Stimulated activated effector memory CD8-positive, alpha-beta T cell treated with anti-CD3 and anti-CD28 coated beads, Interleukin-12 subunit alpha, Interleukin-12 subunit beta, amount 100 ng/mL, for 72 hours (primary cell): ENCODE measurements around the gene GRAMD1A.
"Not testable (repeated sequence)": the region's sequence is repeated elsewhere in the genome, so short reads cannot be mapped to it uniquely, and the experiment has no call there.

Source experiments
- ATAC-seq: fragments of 150-1000 bp; cut with Tn5 transposase; 2 replicates; pipeline ENCODE4 v1.10.0; 2021
- DNase-seq, 2 donors: peaks; one replicate each; pipeline ENCODE4 v3.0.0; 2021 to 2022; ENCODE audit warnings: low spot score in 2 of 2
- H3K27ac Mint-ChIP-seq: one replicate; pipeline ENCODE4 v1.8.0; 2022; ENCODE audit warnings: mild to moderate bottlenecking, mixed read lengths
- H3K36me3 Mint-ChIP-seq: one replicate; pipeline ENCODE4 v1.8.0; 2022; ENCODE audit warnings: mild to moderate bottlenecking, mixed read lengths
- H3K4me1 Mint-ChIP-seq: one replicate; pipeline ENCODE4 v1.8.0; 2022; ENCODE audit warnings: mixed read lengths
- H3K4me3 Mint-ChIP-seq: one replicate; pipeline ENCODE4 v1.8.0; 2022; ENCODE audit warnings: mild to moderate bottlenecking, mixed read lengths
- H3K9me3 Mint-ChIP-seq: one replicate; pipeline ENCODE4 v1.8.0; 2022; ENCODE audit warnings: mixed read lengths

GRAMD1A gene

GRCh38 chr19:35042056-35042730 is 42.1 kb downstream of the GRAMD1A start:
- ATAC-seq (no peak), DNase-seq (no peak)
- peaks cover 48% of the 10 kb centered on the region for H3K4me1 Mint-ChIP-seq
- H3K27ac Mint-ChIP-seq = peak overlapping the region; percentile 69
- H3K36me3 Mint-ChIP-seq = no peaks in the 10 kb centered on the region
- H3K4me3 Mint-ChIP-seq = peak overlapping the region; percentile 34
- H3K9me3 Mint-ChIP-seq = no peaks in the 10 kb centered on the region

GRCh38 chr19:35042954-35043604 is 43.0 kb downstream of the GRAMD1A start:
- H3K36me3 Mint-ChIP-seq = no peaks in the 10 kb centered on the region
- no peak for DNase-seq
- H3K4me1 Mint-ChIP-seq = peaks cover 48% of the 10 kb centered on the region
- peak overlapping the region; percentile 34 for H3K27ac Mint-ChIP-seq
- no peak for ATAC-seq
- H3K4me3 Mint-ChIP-seq = peak overlapping the region; percentile 34
- no peaks in the 10 kb centered on the region for H3K9me3 Mint-ChIP-seq

- Mint-ChIP-seq H3K9me3 (no peaks in the 10 kb centered on the region), H3K27ac (peak overlapping the region; percentile 72), H3K4me3 (no peak overlapping the region), H3K4me1 (peaks cover 48% of the 10 kb centered on the region), H3K36me3 (no peaks in the 10 kb centered on the region)
- ATAC-seq (no peak), DNase-seq (no peak)
Measured at GRCh38 chr19:35043906-35044305, 43.8 kb downstream of the GRAMD1A start.

- Mint-ChIP-seq H3K4me3 (no peak overlapping the region), H3K4me1 (peaks cover 48% of the 10 kb centered on the region), H3K9me3 (no peaks in the 10 kb centered on the region), H3K27ac (peak overlapping the region; percentile 72), H3K36me3 (no peaks in the 10 kb centered on the region)
- no peak for ATAC-seq
- DNase-seq = peak; percentile 62 to 80
Measured at GRCh38 chr19:35044317-35045117, 44.4 kb downstream of the GRAMD1A start.

GRCh38 chr19:35045667-35046300 is 45.7 kb downstream of the GRAMD1A start:
- H3K4me1 Mint-ChIP-seq = peaks cover 39% of the 10 kb centered on the region
- DNase-seq (no peak), ATAC-seq (peak; percentile 76)
- peak overlapping the region; percentile 72 for H3K27ac Mint-ChIP-seq
- H3K4me3 Mint-ChIP-seq = no peak overlapping the region
- no peaks in the 10 kb centered on the region for H3K36me3 Mint-ChIP-seq
- H3K9me3 Mint-ChIP-seq = no peaks in the 10 kb centered on the region

- no peak overlapping the region for H3K4me3 Mint-ChIP-seq
- H3K36me3 Mint-ChIP-seq = no peaks in the 10 kb centered on the region
Measured at GRCh38 chr19:35046461-35046860, 46.3 kb downstream of the GRAMD1A start.

GRCh38 chr19:35048911-35049411 is 48.8 kb downstream of the GRAMD1A start:
- H3K36me3 Mint-ChIP-seq = no peaks in the 10 kb centered on the region
- H3K27ac Mint-ChIP-seq = no peak overlapping the region
- DNase-seq = no peak
- H3K4me3 Mint-ChIP-seq = no peak overlapping the region
- H3K4me1 Mint-ChIP-seq = peaks cover 21% of the 10 kb centered on the region
- no peaks in the 10 kb centered on the region for H3K9me3 Mint-ChIP-seq
- ATAC-seq = no peak

More at GRCh38 chr19:35046461-35046860, 46.3 kb downstream of the GRAMD1A start:
- Mint-ChIP-seq H3K4me1 (peaks cover 36% of the 10 kb centered on the region), H3K27ac (no peak overlapping the region), H3K9me3 (no peaks in the 10 kb centered on the region)
- DNase-seq (no peak), ATAC-seq (no peak)

- Mint-ChIP-seq H3K9me3 (no peaks in the 10 kb centered on the region), H3K4me3 (no peak overlapping the region), H3K4me1 (peaks cover 16% of the 10 kb centered on the region), H3K27ac (no peak overlapping the region), H3K36me3 (no peaks in the 10 kb centered on the region)
- no peak for DNase-seq
- no peak for ATAC-seq
Measured at GRCh38 chr19:35049456-35049855, 49.3 kb downstream of the GRAMD1A start.

- DNase-seq, ATAC-seq, H3K36me3 Mint-ChIP-seq, H3K27ac Mint-ChIP-seq, H3K9me3 Mint-ChIP-seq, H3K4me1 Mint-ChIP-seq, H3K4me3 Mint-ChIP-seq: not testable (repeated sequence)
Measured at GRCh38 chr19:35050662-35051061, 50.5 kb downstream of the GRAMD1A start.

GRCh38 chr19:35051268-35051667 is 51.1 kb downstream of the GRAMD1A start:
- DNase-seq, ATAC-seq, H3K36me3 Mint-ChIP-seq, H3K27ac Mint-ChIP-seq, H3K4me1 Mint-ChIP-seq, H3K9me3 Mint-ChIP-seq, H3K4me3 Mint-ChIP-seq: not testable (repeated sequence)

GRCh38 chr19:35051796-35052195 is 51.7 kb downstream of the GRAMD1A start:
- ATAC-seq (no peak), DNase-seq (no peak)
- Mint-ChIP-seq H3K9me3 (no peaks in the 10 kb centered on the region), H3K4me3 (no peak overlapping the region), H3K36me3 (no peaks in the 10 kb centered on the region), H3K4me1 (peaks cover 5% of the 10 kb centered on the region), H3K27ac (no peak overlapping the region)

- no peak for ATAC-seq
- no peak overlapping the region for H3K4me3 Mint-ChIP-seq
- no peak overlapping the region for H3K27ac Mint-ChIP-seq
- no peaks in the 10 kb centered on the region for H3K36me3 Mint-ChIP-seq
- peaks cover 5% of the 10 kb centered on the region for H3K4me1 Mint-ChIP-seq
- no peak for DNase-seq
- no peaks in the 10 kb centered on the region for H3K9me3 Mint-ChIP-seq
Measured at GRCh38 chr19:35052599-35053190, 52.6 kb downstream of the GRAMD1A start.

- Mint-ChIP-seq H3K36me3 (no peaks in the 10 kb centered on the region), H3K27ac (no peak overlapping the region), H3K4me1 (peaks cover 5% of the 10 kb centered on the region), H3K4me3 (no peak overlapping the region), H3K9me3 (no peaks in the 10 kb centered on the region)
- DNase-seq (no peak), ATAC-seq (no peak)
Measured at GRCh38 chr19:35053667-35054293, 53.7 kb downstream of the GRAMD1A start.

- DNase-seq = no peak
- no peak for ATAC-seq
- Mint-ChIP-seq H3K4me3 (no peak overlapping the region), H3K9me3 (no peaks in the 10 kb centered on the region), H3K36me3 (no peaks in the 10 kb centered on the region), H3K27ac (no peak overlapping the region), H3K4me1 (peaks cover 5% of the 10 kb centered on the region)
Measured at GRCh38 chr19:35054626-35055025, 54.5 kb downstream of the GRAMD1A start.
